VCaP (cell line): Measurements from ENCODE around the gene PRR19.

Experiments
- H3K27ac ChIP-seq: fragments of 450-650 bp; 2 replicates; pipeline ENCODE4 v1.5.1; 2017
- TF ChIP-seq, protein P1 (sequence below): fragments of 450-650 bp; conservative IDR thresholded peaks from 2 replicates; pipeline ENCODE4 v1.5.1; 2017; ENCODE audit warnings: mild to moderate bottlenecking, moderate library complexity

Gene PRR19

GRCh38 chr19:42353341-42354015, 51.5 kb downstream of the PRR19 start:
- TF ChIP-seq, protein P1, sequence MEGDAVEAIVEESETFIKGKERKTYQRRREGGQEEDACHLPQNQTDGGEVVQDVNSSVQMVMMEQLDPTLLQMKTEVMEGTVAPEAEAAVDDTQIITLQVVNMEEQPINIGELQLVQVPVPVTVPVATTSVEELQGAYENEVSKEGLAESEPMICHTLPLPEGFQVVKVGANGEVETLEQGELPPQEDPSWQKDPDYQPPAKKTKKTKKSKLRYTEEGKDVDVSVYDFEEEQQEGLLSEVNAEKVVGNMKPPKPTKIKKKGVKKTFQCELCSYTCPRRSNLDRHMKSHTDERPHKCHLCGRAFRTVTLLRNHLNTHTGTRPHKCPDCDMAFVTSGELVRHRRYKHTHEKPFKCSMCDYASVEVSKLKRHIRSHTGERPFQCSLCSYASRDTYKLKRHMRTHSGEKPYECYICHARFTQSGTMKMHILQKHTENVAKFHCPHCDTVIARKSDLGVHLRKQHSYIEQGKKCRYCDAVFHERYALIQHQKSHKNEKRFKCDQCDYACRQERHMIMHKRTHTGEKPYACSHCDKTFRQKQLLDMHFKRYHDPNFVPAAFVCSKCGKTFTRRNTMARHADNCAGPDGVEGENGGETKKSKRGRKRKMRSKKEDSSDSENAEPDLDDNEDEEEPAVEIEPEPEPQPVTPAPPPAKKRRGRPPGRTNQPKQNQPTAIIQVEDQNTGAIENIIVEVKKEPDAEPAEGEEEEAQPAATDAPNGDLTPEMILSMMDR = no peak
- H3K27ac ChIP-seq = no peak overlapping the region

GRCh38 chr19:42355896-42356295, 54.0 kb downstream of the PRR19 start:
- TF ChIP-seq, protein P1 = no peak
- H3K27ac ChIP-seq = no peak overlapping the region

DNA sequence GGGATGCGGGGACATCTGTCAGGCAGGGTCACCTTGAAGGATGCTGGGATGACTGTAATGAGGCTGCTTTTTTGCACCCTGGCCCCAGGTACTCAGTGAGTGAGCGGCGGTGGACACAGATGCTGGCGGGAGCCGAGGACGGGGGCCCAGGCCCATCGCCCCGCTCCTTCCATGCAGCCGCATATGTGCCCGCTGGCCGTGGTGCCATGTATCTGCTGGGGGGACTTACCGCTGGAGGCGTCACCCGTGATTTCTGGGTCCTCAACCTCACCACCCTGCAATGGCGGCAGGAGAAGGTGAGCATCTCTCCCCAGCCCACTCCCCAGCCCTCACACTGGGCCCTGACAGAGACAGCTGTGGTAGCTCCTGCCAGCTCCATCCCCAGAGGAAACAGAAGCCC, 54.8 kb downstream of the PRR19 start:
- TF ChIP-seq, protein P1 = no peak
- no peak overlapping the region for H3K27ac ChIP-seq

GRCh38 chr19:42357290-42357689, 55.4 kb downstream of the PRR19 start:
- H3K27ac ChIP-seq = no peak overlapping the region
- TF ChIP-seq, protein P1 = no peak
